HG03103 (cell line): ENCODE measurements around the gene LRRC63.
"Not testable (repeated sequence)": the region's sequence is repeated elsewhere in the genome, so short reads cannot be mapped to it uniquely, and the experiment has no call there.

Experiments used
- ATAC-seq: cut with Tn5 transposase; IDR thresholded peaks from one replicate; pipeline ENCODE4 v1.9.1; 2021; ENCODE audit warnings: low read depth; ENCODE audit not compliant: unreplicated experiment

LRRC63 gene

DNA sequence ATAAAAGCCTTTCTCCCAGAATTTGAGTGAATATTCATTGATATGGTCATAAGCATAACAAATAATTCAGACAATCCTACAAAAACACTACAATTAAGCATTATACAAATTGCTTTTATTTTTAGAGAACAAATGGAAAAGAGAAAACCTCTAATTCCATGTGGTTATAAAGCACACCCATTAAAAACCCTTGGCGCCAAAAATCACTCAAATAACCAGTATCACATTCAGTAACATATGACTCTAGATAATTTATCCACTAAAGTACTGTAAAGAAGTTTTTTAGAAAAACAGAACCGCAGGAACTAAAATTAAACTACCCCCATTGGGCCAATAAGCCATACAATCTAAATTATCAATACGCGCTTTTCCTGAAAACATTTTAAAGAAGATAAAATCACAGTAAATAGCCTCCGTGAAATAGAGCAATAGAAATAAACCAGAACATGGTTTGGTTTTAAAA is 30.3 kb upstream of the LRRC63 start:
- ATAC-seq = no peak

DNA sequence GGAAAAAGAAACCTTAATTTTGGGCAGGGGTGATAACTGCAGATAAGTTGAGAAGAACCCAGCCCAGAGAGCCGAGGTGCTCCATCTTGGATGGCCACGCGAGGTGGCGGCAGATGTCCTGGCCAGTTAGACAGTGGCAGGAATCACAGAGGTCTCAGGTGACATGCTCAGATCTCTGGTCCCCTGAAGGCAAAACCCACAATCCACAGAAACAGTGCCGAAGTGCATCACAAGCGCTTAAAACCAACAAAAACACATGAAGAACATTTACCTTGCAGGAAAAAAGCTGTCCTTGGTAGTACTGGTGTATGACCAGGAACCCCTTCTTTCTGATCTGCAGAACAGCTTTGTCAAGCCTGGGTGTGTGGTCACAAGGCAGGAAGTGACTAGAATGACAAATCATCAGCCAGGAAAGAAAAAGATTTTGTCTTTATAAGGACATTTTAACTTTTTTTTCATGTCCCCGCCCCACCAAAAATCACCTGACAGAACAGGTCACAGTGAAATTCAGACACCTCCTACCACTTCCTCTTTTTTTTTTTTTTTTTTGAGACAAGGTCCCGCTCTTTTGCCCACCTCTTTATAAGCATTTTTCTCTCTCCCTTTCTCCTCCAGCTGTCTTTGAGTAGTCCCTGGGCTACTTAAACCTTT is 29.8 kb upstream of the LRRC63 start, which contains the start of gene LCP1:
Gene LCP1 (minus strand): TSS at position 338 of the 651 bp plus-strand sequence. CDS start 22,515 bp downstream, outside the sequence.
- peak; percentile 55 for ATAC-seq

GRCh38 chr13:46182491-46182877 is 29.2 kb upstream of the LRRC63 start:
- ATAC-seq = no peak

- no peak for ATAC-seq
These were observed 28.4 kb upstream of the LRRC63 start for GRCh38 chr13:46183018-46183946.

GRCh38 chr13:46184277-46184699 is 27.4 kb upstream of the LRRC63 start:
- peak; percentile 33 for ATAC-seq

DNA sequence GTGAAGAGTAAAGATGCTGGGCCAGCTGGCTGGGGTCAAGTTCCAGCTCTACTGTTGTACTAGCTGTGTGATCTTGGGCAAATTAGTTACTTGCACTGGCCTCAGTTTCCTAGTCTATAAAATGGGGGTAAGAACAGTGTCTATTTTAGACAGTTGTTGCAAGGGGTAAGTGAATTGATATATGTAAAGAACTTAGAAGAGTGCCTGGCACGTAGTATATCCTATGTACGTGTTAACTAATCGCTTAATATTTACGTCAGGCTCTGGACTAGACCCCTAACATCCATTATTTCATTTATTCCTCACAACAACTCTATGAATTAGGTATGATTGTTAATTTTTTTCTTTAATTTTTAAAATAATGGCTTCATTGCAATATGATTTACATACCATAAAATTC is 26.1 kb upstream of the LRRC63 start:
- no peak for ATAC-seq

DNA sequence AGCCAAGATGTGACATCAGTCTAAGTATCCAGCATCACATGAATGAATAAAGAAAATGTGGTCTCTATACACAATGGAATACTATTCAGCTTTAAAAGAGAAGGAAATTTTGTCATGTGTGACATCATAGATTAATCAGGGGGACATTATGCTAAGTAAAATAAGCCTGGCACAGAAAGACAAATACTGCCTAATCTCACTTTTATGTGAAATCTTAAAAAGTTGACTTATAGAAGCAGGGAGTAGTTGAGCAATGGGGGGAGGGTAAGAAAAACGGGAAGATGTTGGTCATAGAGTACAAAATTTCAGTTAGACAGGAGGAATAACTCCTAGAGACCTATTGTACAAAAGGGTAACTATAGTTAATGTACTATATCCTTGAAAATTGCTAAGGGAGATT is 19.3 kb upstream of the LRRC63 start:
- no peak for ATAC-seq

- ATAC-seq = no peak
These were observed 16.7 kb upstream of the LRRC63 start for GRCh38 chr13:46195016-46195415.

DNA sequence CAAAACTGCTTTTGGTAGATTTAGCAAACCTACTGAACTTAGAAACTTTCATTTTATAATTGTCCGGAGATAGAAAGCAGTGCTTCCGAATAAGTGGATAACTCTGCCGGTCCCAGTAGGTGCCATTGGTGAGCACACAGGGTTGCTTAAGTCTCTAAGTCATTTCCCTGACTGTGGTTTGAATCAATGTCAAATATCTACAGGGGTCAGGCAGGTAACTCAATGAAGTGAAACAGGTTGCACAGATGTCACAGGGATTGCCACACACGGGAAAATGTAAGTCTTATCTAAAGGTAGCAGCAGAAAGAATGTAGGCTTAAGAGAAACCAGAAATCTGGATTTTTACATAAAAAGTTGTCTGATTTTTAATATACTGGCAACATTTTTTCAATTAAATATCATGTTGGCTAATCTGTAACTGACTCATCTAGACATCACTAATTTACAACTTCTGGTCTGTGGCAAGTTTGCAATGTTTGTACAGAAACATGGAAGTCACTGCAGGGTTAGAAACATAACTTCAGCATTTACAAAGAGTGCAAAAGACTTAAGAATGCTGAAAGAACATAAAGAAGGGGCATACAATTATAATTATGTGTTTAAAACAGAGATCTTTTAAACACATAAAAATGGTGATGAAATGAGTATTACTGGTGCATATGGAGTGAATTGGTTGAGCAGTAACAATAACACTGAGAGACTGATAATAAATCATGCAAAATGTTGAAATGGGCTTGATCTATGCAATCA is 14.3 kb upstream of the LRRC63 start:
- ATAC-seq = no peak

DNA sequence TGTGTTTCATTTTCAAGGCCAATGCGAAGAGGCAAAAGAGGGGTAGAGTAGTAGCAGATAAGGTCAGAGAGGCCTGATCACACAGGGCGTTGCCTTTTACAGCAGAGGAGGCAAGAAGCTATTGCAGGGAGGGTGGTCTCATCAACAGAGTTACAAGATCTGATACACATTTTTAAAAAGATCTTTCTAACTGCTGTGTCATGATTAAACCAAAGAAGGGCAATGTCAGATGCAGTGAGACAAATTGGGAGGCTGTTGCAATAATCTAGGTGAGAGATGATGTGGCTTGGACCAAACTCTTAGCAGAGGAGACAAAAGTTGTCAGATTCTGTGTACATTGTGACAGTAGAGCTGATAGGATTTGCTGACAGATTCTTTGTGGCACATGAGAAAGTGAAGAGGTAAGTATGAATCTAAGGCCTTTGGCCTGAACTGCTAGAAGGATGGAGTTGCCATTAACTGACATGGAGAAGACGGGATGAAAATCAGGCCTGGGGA is 13.0 kb upstream of the LRRC63 start:
- ATAC-seq = no peak

DNA sequence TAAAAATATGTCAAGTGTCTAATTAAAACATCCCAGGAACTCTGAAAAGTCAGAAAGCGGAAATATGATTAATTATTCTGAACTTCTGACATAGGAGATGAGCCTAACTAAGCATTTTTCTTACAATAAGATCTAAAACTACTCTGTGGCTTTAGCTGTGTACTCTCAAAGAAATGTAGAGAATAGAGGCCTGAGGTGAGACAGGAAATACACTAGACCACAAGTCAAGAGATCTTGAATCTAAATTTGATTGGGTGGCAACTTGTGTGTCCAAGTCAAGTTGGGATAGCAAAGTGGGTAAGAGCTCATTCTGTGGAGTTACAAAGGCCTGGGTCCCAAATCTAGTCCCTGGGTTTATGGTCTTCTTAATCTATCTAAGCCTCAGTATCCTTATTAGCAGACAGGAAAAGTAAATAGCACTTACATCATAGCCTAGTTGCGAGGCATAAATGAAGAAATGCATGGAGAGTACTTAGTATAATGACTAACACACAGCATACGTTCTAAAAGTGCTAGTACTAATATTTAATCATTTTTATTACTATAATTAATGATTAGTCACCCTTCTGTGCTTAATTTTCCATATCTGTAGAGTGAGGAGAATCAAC is 9.4 kb upstream of the LRRC63 start:
- no peak for ATAC-seq

DNA sequence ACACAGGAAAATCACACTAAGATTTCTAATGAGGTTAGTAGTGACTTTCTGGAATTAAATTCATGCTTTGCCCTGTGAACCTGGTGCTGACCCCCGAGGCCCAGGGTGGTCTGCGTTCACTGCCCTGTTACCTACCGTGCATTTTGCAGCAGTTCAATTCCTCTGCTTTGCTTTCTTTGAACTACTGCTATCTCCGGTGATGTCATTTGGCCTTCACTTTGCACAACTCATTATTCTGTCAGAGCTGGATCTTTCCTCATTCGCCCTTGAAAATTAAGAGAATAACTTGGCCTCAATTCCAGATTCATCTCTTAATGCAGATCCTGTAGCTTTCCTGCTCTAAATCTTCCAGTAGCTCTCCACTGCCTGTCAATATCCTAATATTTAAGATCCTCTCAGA is 8.8 kb upstream of the LRRC63 start:
- ATAC-seq = no peak

GRCh38 chr13:46206143-46206542 is 5.6 kb upstream of the LRRC63 start:
- ATAC-seq = no peak

DNA sequence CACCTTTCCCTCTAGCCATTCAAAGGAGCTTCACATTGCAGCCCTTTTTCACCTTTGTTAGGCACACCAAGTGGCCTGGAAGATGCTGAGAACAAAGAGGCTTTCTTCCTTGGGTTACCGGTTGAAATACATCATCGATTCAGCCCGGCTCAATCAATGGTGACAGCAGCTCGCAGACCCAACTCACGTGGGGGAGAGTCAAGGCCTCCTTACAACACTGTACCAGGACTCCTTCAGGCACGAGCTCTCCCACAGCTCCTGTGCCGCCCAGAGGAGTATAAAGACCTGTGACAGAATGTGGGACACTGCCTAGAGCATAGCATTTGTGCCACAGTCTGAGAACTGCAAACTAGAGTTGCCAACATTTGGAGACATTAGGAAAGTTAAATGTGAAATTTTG is 3.9 kb upstream of the LRRC63 start:
- ATAC-seq = no peak

DNA sequence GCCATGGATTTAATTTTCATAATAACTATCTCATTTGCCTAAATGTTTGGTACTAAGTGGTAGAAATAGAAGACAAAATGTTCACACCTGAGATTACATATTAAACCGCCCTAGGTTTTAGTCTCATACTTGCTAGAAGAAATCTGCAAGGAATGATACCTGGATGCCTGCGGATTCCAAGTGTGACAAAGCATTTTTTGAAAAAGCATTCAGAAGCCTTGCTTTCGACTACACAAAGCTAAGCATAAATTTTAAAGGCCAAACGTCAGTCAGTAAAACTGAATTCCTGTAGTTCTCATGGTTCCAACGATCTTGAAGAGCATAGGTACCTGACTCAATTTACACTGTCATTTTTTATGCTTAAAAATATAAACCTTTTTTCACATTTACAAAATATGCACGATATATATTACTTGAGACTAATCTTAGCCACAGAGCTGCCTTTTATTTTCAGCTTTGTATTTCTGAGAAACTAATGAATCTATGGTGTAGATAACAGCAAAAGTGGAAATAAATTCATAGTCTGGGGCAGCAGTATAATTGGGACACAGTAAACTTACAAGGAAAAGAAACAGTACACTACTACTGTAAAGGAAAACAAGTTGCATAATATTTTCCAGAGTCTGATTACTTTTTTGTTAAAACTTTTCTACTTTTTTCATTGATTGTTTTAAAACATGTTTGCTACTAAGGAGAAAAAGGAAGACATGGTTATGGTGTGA is 1.2 kb upstream of the LRRC63 start:
- ATAC-seq = no peak

DNA sequence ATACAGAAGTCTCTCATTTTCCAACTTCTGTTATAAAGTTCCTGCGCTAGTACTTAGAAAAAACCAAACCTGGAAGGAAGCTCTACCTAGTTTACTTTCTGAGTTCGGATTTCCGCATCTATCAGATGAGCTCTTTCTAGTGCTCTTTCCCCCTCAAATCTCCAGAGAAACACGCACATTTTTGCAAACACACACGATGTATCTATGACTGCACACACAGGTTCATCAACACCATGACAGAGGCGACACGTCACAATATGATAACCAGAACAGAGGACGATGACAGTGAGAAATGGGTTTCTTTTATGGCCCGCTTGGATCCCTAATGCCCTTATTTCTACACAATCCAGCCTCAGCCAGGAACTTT is 629 bp upstream of the LRRC63 start:
- ATAC-seq = no peak

GRCh38 chr13:46213242-46213641 is 1.5 kb downstream of the LRRC63 start:
- ATAC-seq = no peak

DNA sequence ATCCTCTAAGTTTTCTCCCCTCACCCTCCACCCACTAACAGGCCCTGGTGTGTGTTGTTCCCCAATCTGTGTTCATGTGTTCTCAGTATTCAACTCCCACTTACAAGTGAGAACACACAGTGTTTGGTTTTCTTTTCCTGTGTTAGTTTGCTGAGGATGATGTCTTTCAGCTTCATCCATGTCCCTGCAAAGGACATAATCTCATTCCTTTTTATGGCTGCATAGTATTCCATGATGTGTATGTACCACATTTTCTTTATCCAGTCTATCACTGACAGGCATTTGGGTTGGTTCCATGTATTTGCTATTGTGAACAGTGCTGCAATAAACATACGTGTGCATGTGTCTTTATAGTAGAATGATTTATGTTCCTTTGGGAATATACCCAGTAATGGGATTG is 3.0 kb downstream of the LRRC63 start:
- not testable (repeated sequence) for ATAC-seq

DNA sequence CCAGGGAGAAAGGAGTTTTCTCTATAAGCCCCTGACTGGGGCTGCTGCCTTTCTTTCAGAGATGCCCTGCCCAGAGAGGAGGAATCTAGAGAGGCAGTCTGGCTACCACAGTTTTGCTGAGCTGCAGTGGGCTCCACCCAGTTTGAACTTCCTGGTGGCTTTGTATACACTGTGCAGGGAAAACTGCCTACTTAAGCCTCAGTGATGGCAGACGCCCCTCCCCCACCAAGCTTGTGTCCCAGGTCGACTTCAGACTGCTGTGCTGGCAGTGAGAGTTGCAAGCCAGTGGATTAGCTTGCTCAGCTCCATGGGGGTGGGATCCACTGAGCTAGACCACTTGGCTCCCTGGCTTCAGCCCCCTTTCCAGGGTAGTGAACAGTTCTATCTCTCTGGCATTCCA is 8.5 kb downstream of the LRRC63 start:
- ATAC-seq = not testable (repeated sequence)

DNA sequence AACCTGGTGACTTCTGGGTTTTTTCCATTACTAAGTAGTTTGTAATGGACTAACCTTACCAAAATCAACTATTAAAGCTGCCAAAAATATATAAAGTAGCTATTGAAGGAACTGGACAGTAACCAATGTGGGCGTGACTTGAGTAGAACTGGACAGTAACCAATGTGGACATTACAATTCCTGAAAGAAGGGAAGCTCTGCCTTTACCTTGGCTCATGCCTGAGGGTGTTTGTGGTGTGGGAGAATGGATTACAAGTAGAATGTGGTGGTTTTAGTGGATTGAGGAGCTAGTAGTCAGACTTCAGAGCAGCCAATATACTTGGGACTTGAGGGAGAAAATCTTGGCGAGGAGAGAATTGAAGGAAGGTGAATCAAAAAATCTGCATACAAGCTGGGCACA is 17.5 kb downstream of the LRRC63 start:
- no peak for ATAC-seq
